GM18526 (cell line): ENCODE results near the gene UBXN11.

Experiments used
- POLR2A ChIP-seq: IDR thresholded peaks from 3 replicates; pipeline ENCODE4 v1.6.1; 2011; ENCODE audit not compliant: insufficient read length; ENCODE audit errors: extremely low read depth

UBXN11 gene, protein sequence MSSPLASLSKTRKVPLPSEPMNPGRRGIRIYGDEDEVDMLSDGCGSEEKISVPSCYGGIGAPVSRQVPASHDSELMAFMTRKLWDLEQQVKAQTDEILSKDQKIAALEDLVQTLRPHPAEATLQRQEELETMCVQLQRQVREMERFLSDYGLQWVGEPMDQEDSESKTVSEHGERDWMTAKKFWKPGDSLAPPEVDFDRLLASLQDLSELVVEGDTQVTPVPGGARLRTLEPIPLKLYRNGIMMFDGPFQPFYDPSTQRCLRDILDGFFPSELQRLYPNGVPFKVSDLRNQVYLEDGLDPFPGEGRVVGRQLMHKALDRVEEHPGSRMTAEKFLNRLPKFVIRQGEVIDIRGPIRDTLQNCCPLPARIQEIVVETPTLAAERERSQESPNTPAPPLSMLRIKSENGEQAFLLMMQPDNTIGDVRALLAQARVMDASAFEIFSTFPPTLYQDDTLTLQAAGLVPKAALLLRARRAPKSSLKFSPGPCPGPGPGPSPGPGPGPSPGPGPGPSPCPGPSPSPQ

DNA sequence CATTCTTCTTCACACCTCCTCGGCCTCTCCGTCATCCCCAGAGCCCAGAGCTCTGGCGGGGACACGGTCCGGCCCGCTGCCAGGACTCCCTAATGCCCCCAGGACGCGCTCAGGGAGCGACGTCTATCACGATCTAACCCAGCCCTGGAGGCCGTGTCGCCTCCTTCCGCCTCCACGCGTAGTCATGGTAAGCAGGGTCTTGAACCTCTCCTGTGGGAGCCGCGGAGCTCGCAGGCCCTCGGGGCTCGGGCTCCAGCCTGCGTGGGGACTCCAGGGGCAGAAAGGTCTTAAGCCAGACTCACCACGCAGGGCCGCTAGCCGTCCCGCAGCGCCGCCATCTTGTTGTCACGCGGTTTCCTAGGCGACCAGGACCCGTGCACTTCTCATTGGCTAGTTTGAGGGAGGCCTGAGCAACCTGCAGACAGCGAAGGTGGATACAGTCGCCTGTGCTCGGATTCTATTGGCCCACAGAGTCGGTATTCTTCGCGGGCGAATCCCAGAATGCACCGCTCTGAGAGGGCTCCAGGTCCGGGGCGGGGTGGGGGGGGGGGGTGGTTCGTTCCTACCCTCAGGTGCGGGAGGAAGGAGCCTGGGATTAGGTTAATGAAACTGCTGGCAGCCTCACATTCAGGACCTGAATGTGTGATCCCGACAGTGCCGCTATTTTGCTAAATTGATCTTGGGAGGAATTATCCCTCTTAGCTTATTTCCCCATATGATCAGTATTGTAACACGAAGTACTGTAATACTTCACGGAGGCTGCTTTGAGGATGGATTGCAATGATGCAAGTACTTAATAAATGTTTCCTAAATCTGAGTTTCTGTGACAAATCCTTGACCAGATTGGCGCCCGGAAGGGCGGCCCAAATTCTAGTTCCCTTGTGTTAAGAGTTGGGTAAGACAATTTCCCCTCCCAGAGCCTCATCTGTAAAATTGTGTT lies at the start of gene UBXN11:
UBXN11 (minus strand) TSS at position 347 of the 940 bp plus-strand sequence. CDS start 3,753 bp downstream, outside the sequence.
- TF ChIP-seq POLR2A: peak; percentile 35

DNA sequence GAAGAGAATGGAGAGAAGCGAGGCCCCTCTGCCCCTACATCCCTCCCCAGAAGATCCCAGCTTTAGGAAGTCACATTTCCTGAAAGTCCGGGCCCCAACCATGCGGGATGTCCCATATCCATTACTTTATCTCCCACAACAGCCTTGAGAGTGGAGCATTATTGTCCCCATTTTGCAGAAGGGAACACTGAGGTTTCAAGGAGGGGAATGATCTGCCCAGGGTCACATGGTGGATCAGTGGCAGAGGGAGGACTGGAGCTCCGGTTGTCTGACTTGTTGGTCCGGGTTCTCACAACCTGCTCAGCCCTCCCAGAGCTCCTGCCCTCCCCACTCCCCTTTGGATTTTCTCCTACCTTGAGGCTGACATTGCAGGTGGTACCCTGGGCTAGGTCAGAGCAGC lies 49.7 kb upstream of the UBXN11 start:
- TF ChIP-seq POLR2A: no peak

DNA sequence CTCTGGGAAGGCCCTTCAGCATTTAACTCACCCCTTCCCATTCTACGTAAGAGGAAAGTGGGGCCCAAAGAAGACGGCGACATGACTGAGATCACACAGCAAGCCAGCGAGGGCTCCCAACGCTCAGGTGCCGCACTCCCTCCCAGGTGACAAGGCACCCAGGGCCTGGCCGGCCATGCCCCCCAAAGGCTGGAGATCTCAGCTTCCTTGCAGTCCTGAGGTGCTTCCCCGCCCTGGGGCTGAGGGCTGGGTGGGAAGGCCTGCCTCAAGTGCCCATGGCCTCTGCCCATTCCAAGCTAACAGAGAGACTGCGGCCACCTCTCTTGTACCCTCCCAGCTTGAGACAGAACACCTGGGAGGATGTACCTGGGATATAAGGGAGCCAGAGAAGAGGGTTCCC lies 48.5 kb upstream of the UBXN11 start:
- TF ChIP-seq POLR2A: no peak

DNA sequence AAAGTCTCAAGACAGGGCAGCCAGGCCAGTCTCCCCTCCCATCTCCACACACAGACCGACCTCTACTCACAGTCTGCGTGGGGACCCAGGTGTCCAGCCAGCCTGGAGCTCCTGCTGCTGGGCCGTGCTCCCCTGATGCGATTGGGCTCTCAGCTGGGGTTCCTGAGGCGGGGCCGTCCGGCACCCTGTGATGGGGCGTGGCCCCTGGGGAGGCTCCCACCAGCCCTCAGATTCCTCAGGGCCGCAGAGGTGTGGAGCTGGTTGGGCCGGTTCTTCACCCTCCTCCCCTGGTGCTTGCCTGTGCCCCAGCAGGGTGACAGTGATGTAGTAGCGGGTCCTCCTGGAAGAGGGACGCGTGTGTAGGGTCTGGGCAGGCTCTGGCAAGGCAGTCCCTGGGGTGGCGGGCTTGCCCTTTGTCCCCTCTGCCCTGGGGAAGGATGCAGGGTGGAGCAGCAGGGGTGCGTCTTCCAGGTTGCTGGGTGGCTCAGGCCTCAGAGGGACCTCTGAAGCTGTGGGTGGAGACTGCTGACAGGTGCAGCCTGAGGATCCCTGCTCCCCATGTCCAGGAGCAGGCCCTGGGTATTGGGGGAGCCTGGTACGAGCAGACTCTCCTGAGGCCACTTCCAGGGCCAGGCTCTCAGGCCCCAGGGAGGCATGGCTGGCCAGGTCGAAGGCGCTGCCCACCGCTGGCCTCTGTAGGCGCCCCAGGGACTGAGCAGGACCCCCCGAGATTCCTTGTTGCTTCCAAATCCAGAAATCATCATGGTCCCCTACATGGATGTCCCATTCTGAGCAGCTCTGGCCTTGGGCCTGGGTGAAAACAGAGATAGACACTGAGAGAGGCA lies 47.8 kb upstream of the UBXN11 start, which contains the start of gene CRYBG2:
CRYBG2 (minus strand) TSS at position 155 of the 845 bp plus-strand sequence. CDS start 7,473 bp downstream, outside the sequence.
- no peak for TF ChIP-seq POLR2A

DNA sequence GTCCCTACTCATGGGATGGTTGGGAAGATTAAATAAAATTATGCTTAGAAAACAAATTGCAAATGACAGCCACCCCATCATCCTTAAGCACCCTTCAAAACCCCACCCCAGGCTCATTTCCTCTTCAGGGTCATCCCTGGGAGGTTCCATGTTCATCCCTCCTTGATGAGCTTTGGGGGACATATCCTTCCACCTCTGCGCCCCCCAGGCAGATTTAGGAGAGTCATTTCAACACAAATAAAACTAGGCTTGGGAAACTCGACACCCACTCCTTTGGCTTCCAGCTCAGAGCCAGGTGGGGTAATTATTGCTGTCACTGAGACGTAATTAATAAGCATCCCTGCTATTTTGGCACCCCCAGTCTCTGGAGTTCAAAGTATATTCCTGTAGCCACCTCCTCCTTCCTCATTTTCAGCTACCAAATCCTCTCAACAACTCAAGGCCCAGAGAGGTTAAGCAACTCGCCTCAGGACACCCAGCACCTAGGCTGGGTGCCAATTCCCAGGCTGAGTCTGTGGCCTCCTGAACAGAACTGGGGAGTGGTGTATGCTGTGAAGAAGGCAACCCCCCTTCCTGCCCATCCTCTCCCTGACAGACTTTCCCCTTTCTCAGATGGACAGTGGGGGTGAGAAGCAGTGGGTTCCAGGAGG lies 46.9 kb upstream of the UBXN11 start:
- TF ChIP-seq POLR2A: no peak

DNA sequence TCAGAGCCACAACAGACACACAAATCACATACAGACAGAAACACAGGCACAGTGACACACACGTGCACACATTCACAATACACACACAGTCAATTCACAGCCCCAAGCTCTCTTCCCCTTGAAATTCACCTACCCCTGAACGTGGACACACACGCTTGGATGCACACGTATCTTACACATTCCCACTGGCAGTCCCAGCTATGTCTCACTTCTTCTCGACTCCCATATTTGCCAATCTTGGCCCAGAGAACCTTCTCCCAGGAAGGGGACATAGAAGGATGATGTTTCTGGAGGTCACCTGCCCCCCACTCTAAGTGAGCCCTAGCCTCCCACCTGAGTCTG lies 45.9 kb upstream of the UBXN11 start:
- TF ChIP-seq POLR2A: no peak

DNA sequence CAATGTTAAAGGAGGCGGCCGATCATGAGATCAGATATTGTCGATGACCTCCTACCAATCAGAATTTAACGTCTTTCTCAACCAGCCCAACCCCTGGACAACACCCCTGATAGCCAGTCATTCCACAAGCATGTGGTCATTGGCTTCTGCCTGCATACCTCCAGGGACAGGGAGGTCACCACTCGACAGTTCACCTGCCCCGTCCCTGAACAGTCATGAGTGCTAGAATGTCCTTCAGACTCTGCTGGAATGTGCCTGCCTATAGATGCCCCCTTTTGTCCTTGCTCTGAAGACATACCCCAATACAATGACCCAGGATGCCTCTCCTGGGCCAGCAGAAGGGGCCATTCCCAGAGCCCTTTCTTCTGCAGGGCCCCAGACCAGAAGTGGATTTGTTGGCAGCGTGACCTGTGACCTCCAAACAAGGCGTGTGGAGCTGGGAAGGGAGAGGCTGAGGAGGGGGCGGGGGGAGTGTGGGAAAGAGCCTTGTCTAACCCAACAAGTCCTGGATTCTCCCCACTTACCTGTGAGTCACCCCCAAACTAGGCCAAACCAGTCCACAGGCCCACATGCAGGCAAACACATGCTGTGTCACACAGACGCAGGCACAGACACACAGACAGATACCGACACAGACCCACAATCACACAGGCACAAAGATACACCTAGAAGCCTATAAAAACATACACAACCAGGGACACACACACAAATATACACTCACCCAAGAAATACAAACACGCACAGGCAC lies 45.3 kb upstream of the UBXN11 start:
- no peak for TF ChIP-seq POLR2A

DNA sequence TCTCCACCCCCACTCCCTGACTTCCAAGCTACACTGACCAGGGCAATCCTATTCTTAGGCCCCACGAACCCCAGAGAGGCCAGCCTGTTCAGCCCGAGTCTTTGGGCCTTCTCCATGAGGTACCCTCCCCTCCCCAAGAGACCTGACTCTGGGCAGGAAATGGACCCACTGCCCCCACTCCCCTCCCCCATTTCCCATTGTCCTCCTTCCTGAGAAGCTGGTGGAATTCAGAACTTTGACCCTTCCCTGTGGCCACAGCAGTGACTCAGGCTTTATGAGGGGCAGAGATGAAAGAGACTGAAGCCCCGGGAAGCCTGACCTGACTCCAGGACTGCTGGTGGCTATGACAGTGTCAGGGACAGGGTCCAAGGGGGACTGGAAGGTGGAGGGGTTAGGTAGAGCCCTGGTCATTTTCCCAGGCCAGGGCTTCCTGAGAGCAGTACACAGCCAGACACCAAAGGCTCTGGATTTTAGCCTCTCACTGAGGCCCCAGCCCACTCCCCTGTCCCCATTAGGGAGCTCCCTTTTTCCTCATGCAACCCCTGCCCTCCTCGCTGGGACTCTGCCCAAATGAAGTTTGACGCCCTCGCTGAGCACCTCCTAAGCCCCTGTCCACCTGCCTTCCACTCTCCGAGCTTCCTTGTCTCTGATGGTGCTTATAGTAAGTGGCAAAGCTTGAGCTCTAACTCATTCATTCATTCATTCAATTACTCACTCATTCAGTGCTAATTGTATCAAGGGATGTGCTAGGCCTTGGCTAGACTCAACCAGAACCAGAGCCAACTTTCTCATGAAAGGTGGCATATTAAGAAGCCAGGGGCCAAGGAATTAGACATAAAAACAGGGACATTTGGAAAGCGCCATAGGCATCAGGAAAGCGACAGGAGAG lies 44.5 kb upstream of the UBXN11 start:
- no peak for TF ChIP-seq POLR2A

DNA sequence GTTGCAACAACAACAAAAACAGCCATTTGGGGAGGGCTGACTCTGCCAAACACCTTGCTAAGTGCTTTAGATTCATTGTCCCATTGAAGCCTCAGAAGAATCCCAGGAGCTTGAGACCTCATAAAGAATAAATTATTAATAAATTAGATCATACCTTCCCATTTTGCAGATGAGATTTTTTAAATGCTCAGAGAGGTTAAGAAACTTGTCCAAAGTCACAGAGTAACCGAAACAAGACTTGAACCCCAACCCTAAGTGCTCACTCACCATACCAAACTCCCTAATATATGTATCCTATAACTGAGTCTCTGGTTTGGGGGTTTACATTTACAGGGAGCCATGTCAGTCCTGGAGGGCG lies 43.9 kb upstream of the UBXN11 start:
- TF ChIP-seq POLR2A: no peak

DNA sequence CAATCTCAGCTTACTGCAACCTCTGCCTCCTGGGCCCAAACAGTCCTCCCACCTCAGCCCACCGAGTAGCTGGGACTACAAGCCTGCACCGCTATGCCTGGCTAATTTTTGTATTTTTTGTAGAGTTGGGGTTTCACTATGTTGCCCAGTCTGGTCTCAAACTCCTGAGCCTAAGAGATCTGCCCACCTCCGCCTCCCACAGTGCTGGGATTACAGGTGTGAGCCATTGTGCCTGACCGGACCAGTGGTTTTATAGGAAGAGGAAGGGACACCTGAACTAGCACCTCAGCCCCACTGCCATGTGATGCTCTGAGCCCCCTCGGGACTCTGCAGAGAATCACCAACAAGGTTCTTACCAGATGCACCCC lies 43.4 kb upstream of the UBXN11 start:
- no peak for TF ChIP-seq POLR2A

DNA sequence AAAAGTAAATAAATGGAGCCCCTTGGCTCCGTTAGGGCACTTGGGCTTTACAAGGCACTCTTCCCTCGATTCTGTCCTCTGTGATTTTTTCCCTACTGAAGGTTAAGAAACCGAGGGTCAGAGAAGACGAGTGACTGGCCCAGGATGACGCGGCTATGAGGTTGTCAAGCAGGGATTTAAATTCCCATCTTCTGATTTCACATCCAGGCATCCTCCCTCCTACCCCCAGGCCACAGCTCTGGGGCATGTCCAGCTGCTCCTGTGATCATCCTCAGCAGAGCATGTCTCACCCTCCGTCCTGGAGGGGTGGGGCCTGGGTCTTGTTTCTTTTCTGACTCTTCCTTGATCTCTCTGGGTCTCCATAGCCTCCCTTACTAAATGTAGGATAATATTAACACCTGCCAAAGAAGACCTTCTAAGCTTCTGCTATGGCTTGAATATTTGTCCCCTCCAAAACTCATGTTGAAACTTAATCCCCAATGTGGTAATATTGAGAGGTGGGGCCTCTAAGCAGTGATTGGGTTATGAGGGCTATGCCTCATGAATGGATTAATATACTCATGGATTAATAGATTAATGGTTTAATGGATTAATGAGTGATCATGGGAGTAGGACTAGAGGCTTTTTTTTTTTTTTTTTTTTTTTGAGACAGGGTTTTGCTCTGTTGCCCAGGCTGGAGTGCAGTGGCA lies 42.9 kb upstream of the UBXN11 start:
- no peak for TF ChIP-seq POLR2A
